Mammary epithelial cell (primary cell): Measurements from ENCODE around the gene CFAP74.

Experiments
- EZH2 ChIP-seq: IDR thresholded peaks from 2 replicates; pipeline ENCODE4 v1.6.1; 2012; ENCODE audit warnings: low read length, inconsistent platforms, borderline replicate concordance
- TF ChIP-seq, protein P1 (sequence below), 2 donors: IDR thresholded peaks in 1 of 2; conservative IDR thresholded peaks in 1 of 2; 2 replicates each; pipeline ENCODE4 v1.5.1; 2011 to 2012; ENCODE audit warnings: inconsistent platforms in 2 of 2, low read length in 2 of 2, mild to moderate bottlenecking in 2 of 2, control low read depth in 1 of 2, low read depth in 1 of 2; ENCODE audit not compliant: insufficient read depth in 1 of 2; ENCODE audit errors: extremely low read depth in 1 of 2

- TF ChIP-seq, protein P1, sequence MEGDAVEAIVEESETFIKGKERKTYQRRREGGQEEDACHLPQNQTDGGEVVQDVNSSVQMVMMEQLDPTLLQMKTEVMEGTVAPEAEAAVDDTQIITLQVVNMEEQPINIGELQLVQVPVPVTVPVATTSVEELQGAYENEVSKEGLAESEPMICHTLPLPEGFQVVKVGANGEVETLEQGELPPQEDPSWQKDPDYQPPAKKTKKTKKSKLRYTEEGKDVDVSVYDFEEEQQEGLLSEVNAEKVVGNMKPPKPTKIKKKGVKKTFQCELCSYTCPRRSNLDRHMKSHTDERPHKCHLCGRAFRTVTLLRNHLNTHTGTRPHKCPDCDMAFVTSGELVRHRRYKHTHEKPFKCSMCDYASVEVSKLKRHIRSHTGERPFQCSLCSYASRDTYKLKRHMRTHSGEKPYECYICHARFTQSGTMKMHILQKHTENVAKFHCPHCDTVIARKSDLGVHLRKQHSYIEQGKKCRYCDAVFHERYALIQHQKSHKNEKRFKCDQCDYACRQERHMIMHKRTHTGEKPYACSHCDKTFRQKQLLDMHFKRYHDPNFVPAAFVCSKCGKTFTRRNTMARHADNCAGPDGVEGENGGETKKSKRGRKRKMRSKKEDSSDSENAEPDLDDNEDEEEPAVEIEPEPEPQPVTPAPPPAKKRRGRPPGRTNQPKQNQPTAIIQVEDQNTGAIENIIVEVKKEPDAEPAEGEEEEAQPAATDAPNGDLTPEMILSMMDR (conservative IDR thresholded peaks at IDR 0.05 in 1 of 2, IDR thresholded peaks at IDR 0.05 in 1 of 2; ENCODE audit: extremely low read depth in 1 of 2, insufficient read depth in 1 of 2, low read depth in 1 of 2, low read length in 2 of 2) = peak; percentile 85 to 95
- no peak for TF ChIP-seq EZH2
These were observed 43.6 kb downstream of the CFAP74 start for GRCh38 chr1:1959840-1960479.
